ENCODE measurements around the gene CALY. TPM values are rescaled to one million over a fixed set of nuclear protein-coding genes. Genes with fewer than 3 reads are reported as not detected.

CALY gene
- total RNA-seq, 1 experiment from 2014 or later, result not detected

GRCh38 chr10:133281084-133281483, 55.6 kb downstream of the CALY start:
- peaks cover 5% of the 10 kb centered on the region for H3K79me2 ChIP-seq (ENCODE audit: low read length)
- TF ChIP-seq CTCF (conservative IDR thresholded peaks at IDR 0.05; ENCODE audit: low read depth, low read length), result no peak
- TF ChIP-seq EZH2phosphoT487 (IDR thresholded peaks at IDR 0.05; ENCODE audit: borderline replicate concordance, low read length), result no peak
- TF ChIP-seq EZH2 (IDR thresholded peaks at IDR 0.05; ENCODE audit: low read length, unreplicated experiment), result no peak
- H3K4me2 ChIP-seq (ENCODE audit: low read length), result no peak overlapping the region
- no peaks in the 10 kb centered on the region for H4K20me1 ChIP-seq (ENCODE audit: low read length)
- H3K9me3 ChIP-seq (ENCODE audit: low read length), result no peaks in the 10 kb centered on the region
- peaks cover 4% of the 10 kb centered on the region for H3F3A ChIP-seq (ENCODE audit: low read length, unreplicated experiment)
- no peak overlapping the region for H3K9ac ChIP-seq (ENCODE audit: low read length)
- peaks cover 15% of the 10 kb centered on the region; the same call in 1 of the 2 replicates for H3K36me3 ChIP-seq (ENCODE audit: low read depth, low read length)
- peaks cover 37% of the 10 kb centered on the region for H3K4me1 ChIP-seq (ENCODE audit: insufficient read depth, low read length)
- BruUV-seq (replicated peaks), result no TSS peak
- H2AFZ ChIP-seq (ENCODE audit: low read length), result no peak overlapping the region
- H3K27me3 ChIP-seq (ENCODE audit: low read length), result no peaks in the 10 kb centered on the region
- intact Hi-C loops (cut with micrococcal nuclease), result no loop called here
- POLR2A ChIA-PET (ENCODE audit: unreplicated experiment), result no interaction called here
- no peak overlapping the region for H3K27ac ChIP-seq (ENCODE audit: low read length)
- no peak overlapping the region for H3K4me3 ChIP-seq (ENCODE audit: low read length)
- CTCF ChIA-PET, result no interaction called here
- ATAC-seq (no peak), DNase-seq (no peak)
- no peaks in the 10 kb centered on the region for H3K9me2 ChIP-seq (replicated peaks; ENCODE audit: low read length)

- Histone ChIP-seq H3K9ac (ENCODE audit: low read length) (no peak overlapping the region), H3K4me1 (ENCODE audit: insufficient read depth, low read length) (peaks cover 43% of the 10 kb centered on the region), H2AFZ (ENCODE audit: low read length) (no peak overlapping the region), H3K4me2 (ENCODE audit: low read length) (no peak overlapping the region), H3K27ac (ENCODE audit: low read length) (peak overlapping the region; percentile 98), H3K36me3 (ENCODE audit: low read depth, low read length) (peaks cover 15% of the 10 kb centered on the region; the same call in 1 of the 2 replicates), H3K9me3 (ENCODE audit: low read length) (no peaks in the 10 kb centered on the region), H3K4me3 (ENCODE audit: low read length) (no peak overlapping the region), H3F3A (ENCODE audit: low read length, unreplicated experiment) (peaks cover 4% of the 10 kb centered on the region), H3K79me2 (ENCODE audit: low read length) (peaks cover 11% of the 10 kb centered on the region), H3K9me2 (replicated peaks; ENCODE audit: low read length) (no peaks in the 10 kb centered on the region), H4K20me1 (ENCODE audit: low read length) (no peaks in the 10 kb centered on the region), H3K27me3 (ENCODE audit: low read length) (no peaks in the 10 kb centered on the region)
- DNase-seq (no peak), ATAC-seq (no peak)
- BruUV-seq (replicated peaks), result no TSS peak
- intact Hi-C loops (cut with micrococcal nuclease), result no loop called here
- CTCF ChIA-PET, result no interaction called here
- no peak for TF ChIP-seq EZH2 (IDR thresholded peaks at IDR 0.05; ENCODE audit: low read length, unreplicated experiment)
- no peak for TF ChIP-seq CTCF (conservative IDR thresholded peaks at IDR 0.05; ENCODE audit: low read depth, low read length)
- TF ChIP-seq EZH2phosphoT487 (IDR thresholded peaks at IDR 0.05; ENCODE audit: borderline replicate concordance, low read length), result no peak
- POLR2A ChIA-PET (ENCODE audit: unreplicated experiment), result interaction anchor here (0.6 kb wide), 1 partner anchor 13 kb away, joined by 3 read pairs; no protein-coding TSS in a partner anchor
These were observed 56.2 kb downstream of the CALY start for GRCh38 chr10:133280391-133281059.

All from PC-3 (cell line).